K562 (cell line): ENCODE measurements around the gene TRAIP. TPM values are rescaled to one million over a fixed set of nuclear protein-coding genes. Genes with fewer than 3 reads are reported as not detected.

Experiments used
- ATAC-seq: fragments of 200-7000 bp; cut with Tn5 transposase; 3 replicates; pipeline ENCODE4 v1.9.1; 2020; ENCODE audit warnings: moderate library complexity
- BruUV-seq: library from RNA; stranded (reverse); fragments of 400-500 nt; replicated peaks from 2 replicates; lab custom pipeline; 2021; lab: Mats Ljungman, UMichigan
- CTCF ChIA-PET: fragments of 300-600 bp; formaldehyde crosslinking; extraction: SDS; loops from one replicate; lab custom pipeline; 2021; ENCODE audit warnings: low intra/inter-chr PET ratio; lab: Yijun Ruan, JAX
- POLR2A ChIA-PET: fragments of 300-600, 350-650 bp; sonication (Branson Sonifier 250); formaldehyde crosslinking; extraction: SDS; loops from one replicate; lab custom pipeline; 2021; ENCODE audit warnings: antibody characterized with exemption, inconsistent platforms; lab: Yijun Ruan, JAX
- DNase-seq, 4 experiments: peaks; one replicate each; pipeline versions ENCODE4 v3.0.0 to v3.0.0-alpha.2; 2011 to 2018; ENCODE audit warnings: low spot score in 3 of 4, mixed read lengths in 3 of 4; ENCODE audit errors: extremely low read depth in 1 of 4
- FAIRE-seq: peaks from 2 replicates; lab custom pipeline; 2011; peaks lifted over from hg19 to GRCh38; lab: Jason Lieb, UNC
- H2AFZ ChIP-seq: 2 replicates; pipeline ENCODE4 v1.6.0; 2011; ENCODE audit warnings: low read depth, low read length, control low read depth, inconsistent platforms
- H3K27ac ChIP-seq: fragments of 200-600 bp; 3 replicates; pipeline ENCODE4 v1.8.0; 2011; ENCODE audit warnings: low read depth, mild to moderate bottlenecking, control low read depth, inconsistent platforms, low read length, moderate library complexity, mixed read lengths; ENCODE audit errors: extremely low read depth
- H3K27me3 ChIP-seq, 2 experiments: fragments of 300-600 bp in 1 of 2; 2 replicates in 1 of 2; 3 replicates in 1 of 2; pipeline versions ENCODE4 v1.6.0 to v1.8.0; 2011; ENCODE audit warnings: inconsistent platforms in 2 of 2, low read length in 2 of 2, mild to moderate bottlenecking in 1 of 2, mixed read lengths in 1 of 2, moderate library complexity in 1 of 2; ENCODE audit not compliant: control insufficient read depth in 2 of 2, insufficient read depth in 2 of 2
- H3K36me3 ChIP-seq: fragments of 300-600 bp; 3 replicates; pipeline ENCODE4 v1.8.0; 2011; ENCODE audit warnings: mild to moderate bottlenecking, low read length, inconsistent platforms; ENCODE audit not compliant: control insufficient read depth, insufficient read depth
- H3K4me1 ChIP-seq, 2 experiments: fragments of 200-600 bp in 1 of 2; replicated peaks in 1 of 2; 2 replicates in 1 of 2; 3 replicates in 1 of 2; pipeline versions ENCODE4 v1.5.1 to v1.8.0; 2011; ENCODE audit warnings: inconsistent platforms in 2 of 2, low read length in 2 of 2, mild to moderate bottlenecking in 1 of 2, mixed read lengths in 1 of 2, moderate library complexity in 1 of 2; ENCODE audit not compliant: control insufficient read depth in 2 of 2, insufficient read depth in 2 of 2
- H3K4me2 ChIP-seq: 2 replicates; pipeline ENCODE4 v1.6.1; 2011; ENCODE audit warnings: low read length, control low read depth, inconsistent platforms, mixed read lengths; ENCODE audit not compliant: insufficient read depth
- H3K4me3 ChIP-seq: fragments of 200-600 bp; sonication (generic), shearing (Covaris generic); 2 replicates; pipeline ENCODE4 v1.5.1; 2016; ENCODE audit warnings: control low read depth, inconsistent platforms
- H3K79me2 ChIP-seq: fragments of 200-600 bp; 3 replicates; pipeline ENCODE4 v1.8.0; 2011; ENCODE audit warnings: low read length, inconsistent platforms; ENCODE audit not compliant: control insufficient read depth, insufficient read depth
- H3K9ac ChIP-seq, 2 experiments: 2 replicates each; pipeline versions ENCODE4 v1.6.0 to v1.6.1; 2011; ENCODE audit warnings: low read depth in 2 of 2, low read length in 2 of 2, control low read depth in 1 of 2, inconsistent platforms in 1 of 2, mild to moderate bottlenecking in 1 of 2, mixed read lengths in 1 of 2; ENCODE audit not compliant: insufficient read depth in 1 of 2
- H3K9me1 ChIP-seq: one replicate; pipeline ENCODE4 v1.6.0; 2011; ENCODE audit warnings: inconsistent platforms, mild to moderate bottlenecking, low read length, moderate library complexity; ENCODE audit not compliant: control insufficient read depth, insufficient read depth
- H3K9me3 ChIP-seq: replicated peaks from 2 replicates; pipeline ENCODE4 v1.5.1; 2011; ENCODE audit warnings: low read depth, low read length, inconsistent platforms; ENCODE audit not compliant: control insufficient read depth, insufficient read depth
- H4K20me1 ChIP-seq: replicated peaks from 2 replicates; pipeline ENCODE4 v1.6.1; 2011; ENCODE audit warnings: low read length, inconsistent platforms, mixed read lengths; ENCODE audit not compliant: control insufficient read depth, insufficient read depth
- BACH1 ChIP-seq: fragments of 200-800 bp; sonication (Bioruptor generic); IDR thresholded peaks from 2 replicates; pipeline ENCODE4 v1.6.1; 2016; ENCODE audit warnings: missing genetic modification characterization, missing compliant biosample characterization
- CBX8 ChIP-seq: fragments of 200-600 bp; sonication (generic); IDR thresholded peaks from 2 replicates; pipeline ENCODE4 v1.6.1; 2012; ENCODE audit warnings: borderline replicate concordance, mixed run types, low read depth, mild to moderate bottlenecking, moderate library complexity, mixed read lengths, low read length, control low read depth, inconsistent platforms; ENCODE audit not compliant: poor library complexity, severe bottlenecking; ENCODE audit errors: extremely low read depth
- EWSR1 ChIP-seq: fragments of 450-650 bp; IDR thresholded peaks from 2 replicates; pipeline ENCODE4 v1.6.1; 2018; ENCODE audit warnings: borderline replicate concordance, mild to moderate bottlenecking, low read depth, moderate library complexity; ENCODE audit not compliant: partially characterized antibody
- NCOA4 ChIP-seq: fragments of 450-650 bp; IDR thresholded peaks from 2 replicates; pipeline ENCODE4 v1.6.1; 2018; ENCODE audit warnings: mild to moderate bottlenecking; ENCODE audit not compliant: partially characterized antibody
- NFIC ChIP-seq: fragments of 450-650 bp; IDR thresholded peaks from 2 replicates; pipeline ENCODE4 v1.6.1; 2017; ENCODE audit warnings: mild to moderate bottlenecking, inconsistent platforms
- RCOR1 ChIP-seq, 2 experiments: IDR thresholded peaks; 2 replicates each; pipeline ENCODE4 v1.6.1; 2012; ENCODE audit warnings: low read depth in 2 of 2, low read length in 2 of 2, borderline replicate concordance in 1 of 2, improper control_type of control experiment in 1 of 2
- RNF2 ChIP-seq: sonication (generic); IDR thresholded peaks from 2 replicates; pipeline ENCODE4 v1.6.1; 2016
- TEAD4 ChIP-seq, 2 experiments: sonication (generic) in 1 of 2; formaldehyde crosslinking in 1 of 2; IDR thresholded peaks; 2 replicates each; pipeline versions ENCODE4 v1.6.1 to v1.8.0; 2012 to 2022; ENCODE audit warnings: borderline replicate concordance in 1 of 2, inconsistent platforms in 1 of 2, low read length in 1 of 2, mild to moderate bottlenecking in 1 of 2, missing genetic modification reagents in 1 of 2
- ZNF24 ChIP-seq: fragments of 450-650 bp; IDR thresholded peaks from 2 replicates; pipeline ENCODE4 v1.6.1; 2016
- ZNF57 ChIP-seq: fragments of 450-650 bp; formaldehyde crosslinking; IDR thresholded peaks from 2 replicates; pipeline ENCODE4 v1.4.0; 2020; ENCODE audit warnings: mild to moderate bottlenecking, moderate library complexity
- WGBS: fragments of 100-300 bp; shearing (Covaris generic); methylation state at CpG from one replicate; pipeline ENCODE4 v1.1.6; 2016; ENCODE audit warnings: low coverage, mixed read lengths; ENCODE audit not compliant: insufficient coverage; ENCODE audit errors: missing lambda C conversion rate; 5-methylcytosine and 5-hydroxymethylcytosine counted together
- in situ Hi-C: fragments of 300-500 bp; cut with MboI; formaldehyde crosslinking; loops from 4 replicates; pipeline ENCODE4 v1.15.0; 2018; ENCODE audit warnings: inconsistent platforms, mixed read lengths
- intact Hi-C: fragments of 100-400 bp; cut with micrococcal nuclease; formaldehyde crosslinking; loops from 2 replicates; pipeline ENCODE4 v1.14.2; 2022
- polyA plus RNA-seq, 8 experiments: library from polyadenylated mRNA; depleted of rRNA in 4 of 8; stranded (reverse) in 5 of 8; unstranded in 3 of 8; fragments of >200 nt; fragmentation: Nextera tagmentation in 2 of 8; fragmentation: Illumina TruSeq in 1 of 8; extraction: Ambion mirVana in 2 of 8; extraction: Trizol in 1 of 8; gene quantifications; 2 replicates each; pipeline versions ENCODE4 v1.2.1 to v1.2.3, GENCODE V29; 2011 to 2014; ENCODE audit warnings: inconsistent platforms in 1 of 8, missing spikeins in 1 of 8
- total RNA-seq, 7 experiments: library from RNA; depleted of rRNA in 6 of 7; stranded (reverse); fragments of >200 nt in 6 of 7; fragmentation: Illumina TruSeq in 2 of 7; extraction: Trizol in 2 of 7; gene quantifications; 2 replicates each; pipeline versions ENCODE4 v1.2.1 to v1.2.3, GENCODE V29; 2011 to 2021; ENCODE audit warnings: low replicate concordance in 1 of 7
- TF ChIP-seq, protein P1 (sequence below): fragments of 250-450 bp; sonication (Bioruptor Pico); IDR thresholded peaks from 2 replicates; pipeline ENCODE4 v1.4.0; 2020; ENCODE audit warnings: mild to moderate bottlenecking, moderate library complexity
- TF ChIP-seq, protein P2 (sequence below): fragments of 250-450 bp; sonication (Bioruptor Pico); IDR thresholded peaks from 2 replicates; pipeline ENCODE4 v1.9.0; 2021; ENCODE audit warnings: mild to moderate bottlenecking

Gene TRAIP
- total and polyA plus RNA-seq, 9 of the 15 experiments (the other 6 are each of a cell fraction or from before 2014, with no cell fraction given), result 14.3 to 38.6 (median 21.2) TPM

DNA sequence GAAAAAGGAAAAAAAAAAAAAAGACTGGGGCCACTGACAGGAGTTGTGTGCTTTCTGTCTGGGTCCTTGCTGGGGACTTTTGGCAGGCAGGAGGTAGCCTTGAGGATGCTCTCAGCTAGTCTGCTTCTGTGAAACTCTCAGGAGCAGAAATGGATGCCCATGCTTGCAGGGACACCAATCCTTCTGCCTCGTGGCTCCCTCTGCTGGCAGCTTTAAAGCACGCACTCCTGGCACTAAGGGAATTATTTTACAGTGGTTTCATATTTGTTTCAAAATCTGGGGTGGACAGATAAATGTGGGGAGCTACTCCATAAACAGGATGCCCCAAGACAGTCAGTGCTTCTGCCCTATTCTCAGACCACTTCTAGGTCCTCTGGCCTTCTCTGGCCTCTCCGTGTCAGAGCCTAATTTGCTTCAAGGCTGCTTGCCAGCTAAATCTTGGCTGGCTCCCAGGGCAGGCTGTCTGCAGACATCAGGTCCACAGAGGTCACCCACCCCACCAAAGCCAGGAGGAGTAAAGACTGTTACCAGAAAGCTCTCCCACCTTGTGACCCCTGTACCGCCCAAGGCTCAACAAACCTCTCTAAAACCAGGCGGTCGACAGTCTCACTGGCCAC lies 17.1 kb downstream of the TRAIP start:
- ChIA-PET POLR2A (interaction anchor here (0.6 to 1.8 kb wide), 5 partner anchors 18 to 299 kb away, joined by 3 to 5 read pairs (median 3); no protein-coding TSS in a partner anchor), CTCF (interaction anchor here (0.6 to 1.6 kb wide), 6 partner anchors 34 to 385 kb away, joined by 3 to 16 read pairs (median 4); partner anchors contain the start of genes AMIGO3 and INKA1)
- H3K4me1 ChIP-seq, result no peaks in the 10 kb centered on the region; a peak in 1 of 5 replicates
- H3K9ac ChIP-seq, result no peak overlapping the region
- H3K27me3 ChIP-seq, result no peaks in the 10 kb centered on the region
- H3K4me2 ChIP-seq, result no peak overlapping the region
- no TSS peak for BruUV-seq
- peak; percentile 94 for ATAC-seq
- no peak overlapping the region for H3K4me3 ChIP-seq
- intact Hi-C loops (loop anchor here (1.0 to 5.0 kb wide), 3 partner anchors 37 to 136 kb away; partner anchors contain the start of gene GMPPB), in situ Hi-C loops (no loop called here)
- WGBS, result 44% methylated on average over 5 of the region's 6 CpGs
- no peaks in the 10 kb centered on the region for H3K79me2 ChIP-seq
- FAIRE-seq, result peak; percentile 91
- no peaks in the 10 kb centered on the region for H3K9me3 ChIP-seq
- peaks cover 60% of the 10 kb centered on the region; the same call in 2 of the 3 replicates for H3K36me3 ChIP-seq
- peak; percentile 49 to 78 (median 58) for DNase-seq
- no peaks in the 10 kb centered on the region for H3K9me1 ChIP-seq
- no peak overlapping the region for H3K27ac ChIP-seq
- no peaks in the 10 kb centered on the region for H4K20me1 ChIP-seq
- H2AFZ ChIP-seq, result no peak overlapping the region
- TF ChIP-seq BACH1 (tag), result no peak
- peak; percentile 60 for TF ChIP-seq NFIC
- TF ChIP-seq RCOR1 (IDR thresholded peaks at IDR 0.05; ENCODE audit: borderline replicate concordance in 1 of 2, low read depth in 2 of 2, low read length in 2 of 2), result peak in 1 of 2 experiments; percentile 45; a peak in 1 of 4 replicates
- TF ChIP-seq CBX8, result no peak
- TF ChIP-seq ZNF57, result no peak
- no peak for TF ChIP-seq EWSR1
- TF ChIP-seq, protein P1, sequence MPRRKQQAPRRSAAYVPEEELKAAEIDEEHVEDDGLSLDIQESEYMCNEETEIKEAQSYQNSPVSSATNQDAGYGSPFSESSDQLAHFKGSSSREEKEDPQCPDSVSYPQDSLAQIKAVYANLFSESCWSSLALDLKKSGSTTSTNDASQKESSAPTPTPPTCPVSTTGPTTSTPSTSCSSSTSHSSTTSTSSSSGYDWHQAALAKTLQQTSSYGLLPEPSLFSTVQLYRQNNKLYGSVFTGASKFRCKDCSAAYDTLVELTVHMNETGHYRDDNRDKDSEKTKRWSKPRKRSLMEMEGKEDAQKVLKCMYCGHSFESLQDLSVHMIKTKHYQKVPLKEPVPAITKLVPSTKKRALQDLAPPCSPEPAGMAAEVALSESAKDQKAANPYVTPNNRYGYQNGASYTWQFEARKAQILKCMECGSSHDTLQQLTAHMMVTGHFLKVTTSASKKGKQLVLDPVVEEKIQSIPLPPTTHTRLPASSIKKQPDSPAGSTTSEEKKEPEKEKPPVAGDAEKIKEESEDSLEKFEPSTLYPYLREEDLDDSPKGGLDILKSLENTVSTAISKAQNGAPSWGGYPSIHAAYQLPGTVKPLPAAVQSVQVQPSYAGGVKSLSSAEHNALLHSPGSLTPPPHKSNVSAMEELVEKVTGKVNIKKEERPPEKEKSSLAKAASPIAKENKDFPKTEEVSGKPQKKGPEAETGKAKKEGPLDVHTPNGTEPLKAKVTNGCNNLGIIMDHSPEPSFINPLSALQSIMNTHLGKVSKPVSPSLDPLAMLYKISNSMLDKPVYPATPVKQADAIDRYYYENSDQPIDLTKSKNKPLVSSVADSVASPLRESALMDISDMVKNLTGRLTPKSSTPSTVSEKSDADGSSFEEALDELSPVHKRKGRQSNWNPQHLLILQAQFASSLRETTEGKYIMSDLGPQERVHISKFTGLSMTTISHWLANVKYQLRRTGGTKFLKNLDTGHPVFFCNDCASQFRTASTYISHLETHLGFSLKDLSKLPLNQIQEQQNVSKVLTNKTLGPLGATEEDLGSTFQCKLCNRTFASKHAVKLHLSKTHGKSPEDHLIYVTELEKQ, result no peak
- TF ChIP-seq, protein P2, sequence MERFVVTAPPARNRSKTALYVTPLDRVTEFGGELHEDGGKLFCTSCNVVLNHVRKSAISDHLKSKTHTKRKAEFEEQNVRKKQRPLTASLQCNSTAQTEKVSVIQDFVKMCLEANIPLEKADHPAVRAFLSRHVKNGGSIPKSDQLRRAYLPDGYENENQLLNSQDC (CRISPR knock-in tag), result no peak
- TF ChIP-seq RNF2, result no peak
- TF ChIP-seq TEAD4 (IDR thresholded peaks at IDR 0.05; ENCODE audit: low read length), result no peak
- TF ChIP-seq TEAD4 (CRISPR knock-in tag; IDR thresholded peaks at IDR 0.05; ENCODE audit: borderline replicate concordance), result no peak
- TF ChIP-seq NCOA4, result no peak
- no peak for TF ChIP-seq ZNF24
